Stimulated activated naive CD8-positive, alpha-beta T cell treated with anti-CD3 and anti-CD28 coated beads, Interleukin-15, Interleukin-2, amounts not matched to agents 100 ng/mL and 50 ng/mL, for 24 hours (primary cell): Measurements from ENCODE around the gene CRYAB.
"Not testable (repeated sequence)": the region's sequence is repeated elsewhere in the genome, so short reads cannot be mapped to it uniquely, and the experiment has no call there.

ENCODE experiments used
- H3K27ac Mint-ChIP-seq: one replicate; pipeline ENCODE4 v1.8.0; 2021; ENCODE audit warnings: mild to moderate bottlenecking, mixed read lengths
- H3K27me3 Mint-ChIP-seq: one replicate; pipeline ENCODE4 v1.8.0; 2021; ENCODE audit warnings: mixed read lengths
- H3K36me3 Mint-ChIP-seq: one replicate; pipeline ENCODE4 v1.8.0; 2021; ENCODE audit warnings: low read depth, mixed read lengths
- H3K4me1 Mint-ChIP-seq: one replicate; pipeline ENCODE4 v1.8.0; 2021; ENCODE audit warnings: low read depth, mixed read lengths
- H3K4me3 Mint-ChIP-seq: one replicate; pipeline ENCODE4 v1.8.0; 2021; ENCODE audit warnings: mild to moderate bottlenecking, mixed read lengths
- H3K9me3 Mint-ChIP-seq: one replicate; pipeline ENCODE4 v1.8.0; 2021; ENCODE audit warnings: mixed read lengths

CRYAB gene

GRCh38 chr11:111938687-111939160 lies 27.2 kb upstream of the CRYAB start:
- Mint-ChIP-seq H3K4me3 (peak overlapping the region; percentile 90), H3K36me3 (peaks cover 14% of the 10 kb centered on the region), H3K4me1 (peaks cover 85% of the 10 kb centered on the region), H3K27ac (peak overlapping the region; percentile 96), H3K9me3 (no peaks in the 10 kb centered on the region), H3K27me3 (no peaks in the 10 kb centered on the region)

GRCh38 chr11:111937844-111938243 lies 26.3 kb upstream of the CRYAB start:
- H3K27ac Mint-ChIP-seq, result peak overlapping the region; percentile 96
- no peaks in the 10 kb centered on the region for H3K9me3 Mint-ChIP-seq
- peaks cover 14% of the 10 kb centered on the region for H3K36me3 Mint-ChIP-seq
- H3K27me3 Mint-ChIP-seq, result no peaks in the 10 kb centered on the region
- H3K4me1 Mint-ChIP-seq, result peaks cover 84% of the 10 kb centered on the region
- H3K4me3 Mint-ChIP-seq, result peak overlapping the region; percentile 90

GRCh38 chr11:111937461-111937769 lies 25.8 kb upstream of the CRYAB start:
- peaks cover 10% of the 10 kb centered on the region for H3K36me3 Mint-ChIP-seq
- peak overlapping the region; percentile 90 for H3K4me3 Mint-ChIP-seq
- no peaks in the 10 kb centered on the region for H3K9me3 Mint-ChIP-seq
- no peaks in the 10 kb centered on the region for H3K27me3 Mint-ChIP-seq
- peaks cover 84% of the 10 kb centered on the region for H3K4me1 Mint-ChIP-seq
- peak overlapping the region; percentile 96 for H3K27ac Mint-ChIP-seq

- Mint-ChIP-seq H3K9me3 (no peaks in the 10 kb centered on the region), H3K36me3 (peaks cover 6% of the 10 kb centered on the region), H3K4me1 (peaks cover 85% of the 10 kb centered on the region), H3K27ac (peak overlapping the region; percentile 96), H3K4me3 (peak overlapping the region; percentile 90), H3K27me3 (no peaks in the 10 kb centered on the region)
Observed at GRCh38 chr11:111936040-111936540, 24.5 kb upstream of the CRYAB start.

- Mint-ChIP-seq H3K36me3 (peaks cover 4% of the 10 kb centered on the region), H3K9me3 (no peaks in the 10 kb centered on the region), H3K4me3 (peak overlapping the region; percentile 90), H3K27ac (peak overlapping the region; percentile 96), H3K4me1 (peaks cover 79% of the 10 kb centered on the region), H3K27me3 (no peaks in the 10 kb centered on the region)
Observed at GRCh38 chr11:111935317-111936039, 23.9 kb upstream of the CRYAB start.

GRCh38 chr11:111934306-111934705 lies 22.7 kb upstream of the CRYAB start:
- H3K4me1 Mint-ChIP-seq, result peaks cover 68% of the 10 kb centered on the region
- no peaks in the 10 kb centered on the region for H3K36me3 Mint-ChIP-seq
- no peaks in the 10 kb centered on the region for H3K27me3 Mint-ChIP-seq
- no peaks in the 10 kb centered on the region for H3K9me3 Mint-ChIP-seq
- no peak overlapping the region for H3K4me3 Mint-ChIP-seq
- peak overlapping the region; percentile 21 for H3K27ac Mint-ChIP-seq

- Mint-ChIP-seq H3K27ac (no peak overlapping the region), H3K27me3 (no peaks in the 10 kb centered on the region), H3K4me3 (no peak overlapping the region), H3K36me3 (no peaks in the 10 kb centered on the region), H3K4me1 (peaks cover 64% of the 10 kb centered on the region), H3K9me3 (no peaks in the 10 kb centered on the region)
Observed at GRCh38 chr11:111933872-111934271, 22.3 kb upstream of the CRYAB start.

- not testable (repeated sequence) for H3K27me3 Mint-ChIP-seq, H3K9me3 Mint-ChIP-seq, H3K4me3 Mint-ChIP-seq, H3K36me3 Mint-ChIP-seq
- peaks cover 57% of the 10 kb centered on the region for H3K4me1 Mint-ChIP-seq
- peak overlapping the region; percentile 50 for H3K27ac Mint-ChIP-seq
Observed at GRCh38 chr11:111933176-111933575, 21.6 kb upstream of the CRYAB start.

GRCh38 chr11:111932611-111932950 lies 21.0 kb upstream of the CRYAB start:
- Mint-ChIP-seq H3K27ac (peak overlapping the region; percentile 90), H3K27me3 (no peaks in the 10 kb centered on the region), H3K9me3 (no peaks in the 10 kb centered on the region), H3K4me3 (peak overlapping the region; percentile 47), H3K36me3 (no peaks in the 10 kb centered on the region), H3K4me1 (peaks cover 56% of the 10 kb centered on the region)

- Mint-ChIP-seq H3K4me1 (peaks cover 58% of the 10 kb centered on the region), H3K27ac (no peak overlapping the region), H3K9me3 (no peaks in the 10 kb centered on the region), H3K36me3 (no peaks in the 10 kb centered on the region), H3K4me3 (no peak overlapping the region), H3K27me3 (no peaks in the 10 kb centered on the region)
Observed at GRCh38 chr11:111930472-111930871, 18.9 kb upstream of the CRYAB start.

- no peaks in the 10 kb centered on the region for H3K36me3 Mint-ChIP-seq
- H3K4me1 Mint-ChIP-seq, result peaks cover 30% of the 10 kb centered on the region
- peak overlapping the region; percentile 81 for H3K4me3 Mint-ChIP-seq
Observed at GRCh38 chr11:111926505-111927391, 15.2 kb upstream of the CRYAB start.

GRCh38 chr11:111925953-111926352 lies 14.4 kb upstream of the CRYAB start:
- Mint-ChIP-seq H3K27ac (peak overlapping the region; percentile 81), H3K27me3 (peaks cover 3% of the 10 kb centered on the region), H3K9me3 (no peaks in the 10 kb centered on the region), H3K4me1 (peaks cover 28% of the 10 kb centered on the region), H3K4me3 (peak overlapping the region; percentile 81), H3K36me3 (no peaks in the 10 kb centered on the region)

More at GRCh38 chr11:111926505-111927391, 15.2 kb upstream of the CRYAB start:
- no peaks in the 10 kb centered on the region for H3K27me3 Mint-ChIP-seq
- no peaks in the 10 kb centered on the region for H3K9me3 Mint-ChIP-seq
- H3K27ac Mint-ChIP-seq, result peak overlapping the region; percentile 81

- Mint-ChIP-seq H3K27ac (peak overlapping the region; percentile 47), H3K4me1 (peaks cover 28% of the 10 kb centered on the region), H3K4me3 (no peak overlapping the region), H3K9me3 (no peaks in the 10 kb centered on the region), H3K27me3 (peaks cover 3% of the 10 kb centered on the region), H3K36me3 (no peaks in the 10 kb centered on the region)
Observed at GRCh38 chr11:111923951-111924350, 12.4 kb upstream of the CRYAB start.

- Mint-ChIP-seq H3K36me3 (no peaks in the 10 kb centered on the region), H3K4me1 (peaks cover 28% of the 10 kb centered on the region), H3K9me3 (no peaks in the 10 kb centered on the region), H3K27ac (peak overlapping the region; percentile 54), H3K27me3 (peaks cover 4% of the 10 kb centered on the region), H3K4me3 (no peak overlapping the region)
Observed at GRCh38 chr11:111923351-111923788, 11.8 kb upstream of the CRYAB start.

GRCh38 chr11:111922803-111923202 lies 11.2 kb upstream of the CRYAB start:
- Mint-ChIP-seq H3K27ac (peak overlapping the region; percentile 54), H3K4me1 (peaks cover 25% of the 10 kb centered on the region), H3K36me3 (no peaks in the 10 kb centered on the region), H3K4me3 (no peak overlapping the region), H3K9me3 (no peaks in the 10 kb centered on the region), H3K27me3 (peaks cover 7% of the 10 kb centered on the region)
